Endothelial cell of umbilical vein (primary cell): ENCODE results near the gene FMO2.

Experiments used
- CTCF ChIP-seq, 2 donors: IDR thresholded peaks; 1 replicate in 1 of 2; 2 replicates in 1 of 2; pipeline ENCODE4 v1.5.1; 2011; ENCODE audit warnings: low read length in 2 of 2, mild to moderate bottlenecking in 2 of 2, moderate library complexity in 2 of 2, control low read depth in 1 of 2, inconsistent platforms in 1 of 2, low read depth in 1 of 2; ENCODE audit not compliant: insufficient read depth in 1 of 2; ENCODE audit errors: extremely low read depth in 1 of 2
- EZH2 ChIP-seq: IDR thresholded peaks from 2 replicates; pipeline ENCODE4 v1.6.1; 2012; ENCODE audit warnings: borderline replicate concordance, low read depth, mild to moderate bottlenecking, moderate library complexity, low read length, inconsistent platforms; ENCODE audit not compliant: severe bottlenecking
- JUN ChIP-seq: IDR thresholded peaks from 2 replicates; pipeline ENCODE4 v1.6.1; 2011; ENCODE audit warnings: borderline replicate concordance, low read depth; ENCODE audit not compliant: insufficient read length, insufficient read depth
- MAX ChIP-seq: IDR thresholded peaks from 2 replicates; pipeline ENCODE4 v1.6.1; 2011; ENCODE audit not compliant: insufficient read depth, insufficient read length
- MYC ChIP-seq: IDR thresholded peaks from one replicate; pipeline ENCODE4 v1.6.1; 2011; ENCODE audit warnings: mild to moderate bottlenecking, low read depth, low read length
- POLR2A ChIP-seq: IDR thresholded peaks from 2 replicates; pipeline ENCODE4 v1.6.1; 2012; ENCODE audit warnings: low read depth, mild to moderate bottlenecking, control low read depth, low read length
- POLR2AphosphoS5 ChIP-seq: IDR thresholded peaks from 2 replicates; pipeline ENCODE4 v1.6.1; 2012; ENCODE audit warnings: low read depth, mild to moderate bottlenecking, control low read depth, low read length, moderate library complexity; ENCODE audit not compliant: insufficient read depth

- TF ChIP-seq CTCF (IDR thresholded peaks at IDR 0.05; ENCODE audit: extremely low read depth in 1 of 2, insufficient read depth in 1 of 2, low read depth in 1 of 2, low read length in 2 of 2) (no peak), POLR2AphosphoS5 (no peak), POLR2A (no peak), JUN (no peak), EZH2 (no peak), MAX (no peak), MYC (no peak)
Measured at GRCh38 chr1:171243878-171244277, 58.8 kb downstream of the FMO2 start.
